GM19467 (cell line): ENCODE results near the gene SIRT6.
"Not testable (repeated sequence)": the region's sequence is repeated elsewhere in the genome, so short reads cannot be mapped to it uniquely, and the experiment has no call there.

Source experiments
- ATAC-seq: cut with Tn5 transposase; IDR thresholded peaks from one replicate; pipeline ENCODE4 v1.9.1; 2021; ENCODE audit warnings: mild to moderate bottlenecking, moderate library complexity; ENCODE audit not compliant: unreplicated experiment

Gene SIRT6

GRCh38 chr19:4175669-4175931 is 6.8 kb downstream of the SIRT6 start:
- ATAC-seq = no peak

GRCh38 chr19:4174895-4175668 is 7.3 kb downstream of the SIRT6 start:
- no peak for ATAC-seq

GRCh38 chr19:4174213-4174894 is 8.0 kb downstream of the SIRT6 start:
- no peak for ATAC-seq

- ATAC-seq = no peak
Measured at GRCh38 chr19:4173479-4174212, 8.7 kb downstream of the SIRT6 start.

- no peak for ATAC-seq
Measured at GRCh38 chr19:4172861-4173473, 9.4 kb downstream of the SIRT6 start.

- no peak for ATAC-seq
Measured at GRCh38 chr19:4171676-4172075, 10.7 kb downstream of the SIRT6 start.

GRCh38 chr19:4164262-4164661 is 18.1 kb downstream of the SIRT6 start:
- ATAC-seq = no peak

GRCh38 chr19:4161415-4162077 is 20.8 kb downstream of the SIRT6 start:
- no peak for ATAC-seq

GRCh38 chr19:4157971-4158370 is 24.4 kb downstream of the SIRT6 start:
- ATAC-seq = not testable (repeated sequence)

GRCh38 chr19:4157164-4157563 is 25.2 kb downstream of the SIRT6 start:
- ATAC-seq = no peak

- ATAC-seq = no peak
Measured at GRCh38 chr19:4154571-4155312, 27.6 kb downstream of the SIRT6 start.

- ATAC-seq = no peak
Measured at GRCh38 chr19:4152241-4152998, 29.9 kb downstream of the SIRT6 start.

- ATAC-seq = no peak
Measured at GRCh38 chr19:4151623-4152022, 30.7 kb downstream of the SIRT6 start.

- no peak for ATAC-seq
Measured at GRCh38 chr19:4149518-4150288, 32.7 kb downstream of the SIRT6 start.

GRCh38 chr19:4144666-4145249 is 37.6 kb downstream of the SIRT6 start:
- no peak for ATAC-seq

- ATAC-seq = not testable (repeated sequence)
Measured at GRCh38 chr19:4142916-4143315, 39.4 kb downstream of the SIRT6 start.

GRCh38 chr19:4140237-4140711 is 42.1 kb downstream of the SIRT6 start:
- no peak for ATAC-seq

- no peak for ATAC-seq
Measured at GRCh38 chr19:4139614-4140236, 42.6 kb downstream of the SIRT6 start.
